Neural progenitor cell (in vitro differentiated cells): ENCODE data around the gene SSBP3. TPM values are rescaled to one million over a fixed set of nuclear protein-coding genes. Genes with fewer than 3 reads are reported as not detected.

ENCODE experiments used
- DNase-seq: peaks from one replicate; pipeline ENCODE4 v3.0.0-alpha.2; 2016; ENCODE audit warnings: low spot score
- H2AFZ ChIP-seq: fragments of 200-600 bp; sonication (generic); replicated peaks from 2 replicates; pipeline ENCODE4 v1.6.1; 2016; ENCODE audit warnings: antibody characterized with exemption
- H3F3A ChIP-seq: fragments of 200-600 bp; sonication (generic); 2 replicates; pipeline ENCODE4 v1.6.1; 2016; ENCODE audit warnings: antibody characterized with exemption, low read depth
- H3K27ac ChIP-seq: fragments of 200-600 bp; sonication (generic); 2 replicates; pipeline ENCODE4 v1.5.1; 2016; ENCODE audit warnings: mild to moderate bottlenecking
- H3K27me3 ChIP-seq: fragments of 200-600 bp; sonication (generic); 2 replicates; pipeline ENCODE4 v1.6.1; 2016; ENCODE audit warnings: mild to moderate bottlenecking, moderate library complexity
- H3K36me3 ChIP-seq: fragments of 200-600 bp; sonication (generic); 2 replicates; pipeline ENCODE4 v1.5.1; 2016
- H3K4me1 ChIP-seq: fragments of 200-600 bp; sonication (generic); 2 replicates; pipeline ENCODE4 v1.6.1; 2016; ENCODE audit warnings: mixed run types
- H3K4me2 ChIP-seq: fragments of 200-600 bp; sonication (generic); 2 replicates; pipeline ENCODE4 v1.6.1; 2016
- H3K4me3 ChIP-seq: fragments of 200-600 bp; sonication (generic); 2 replicates; pipeline ENCODE4 v1.5.1; 2016
- H3K79me2 ChIP-seq: fragments of 200-600 bp; sonication (generic); 2 replicates; pipeline ENCODE4 v1.6.1; 2016; ENCODE audit warnings: low read depth
- H3K9ac ChIP-seq: fragments of 200-600 bp; sonication (generic); 2 replicates; pipeline ENCODE4 v1.6.1; 2016
- H3K9me3 ChIP-seq: fragments of 200-600 bp; sonication (generic); 2 replicates; pipeline ENCODE4 v1.5.1; 2016; ENCODE audit warnings: low read depth
- H4K20me1 ChIP-seq: fragments of 200-600 bp; sonication (generic); 2 replicates; pipeline ENCODE4 v1.6.1; 2016; ENCODE audit warnings: low read depth
- H3K27ac Mint-ChIP-seq: 3 replicates; pipeline ENCODE4 v1.8.0; 2021; ENCODE audit warnings: mixed read lengths
- H3K27me3 Mint-ChIP-seq: 2 replicates; pipeline ENCODE4 v1.8.0; 2022; ENCODE audit warnings: low read depth, mild to moderate bottlenecking, inconsistent platforms, moderate library complexity, mixed read lengths; ENCODE audit not compliant: insufficient read depth
- H3K36me3 Mint-ChIP-seq: 3 replicates; pipeline ENCODE4 v1.8.0; 2021; ENCODE audit warnings: mixed read lengths
- H3K4me1 Mint-ChIP-seq: 3 replicates; pipeline ENCODE4 v1.8.0; 2021; ENCODE audit warnings: mixed read lengths
- H3K4me3 Mint-ChIP-seq: 3 replicates; pipeline ENCODE4 v1.8.0; 2021; ENCODE audit warnings: mild to moderate bottlenecking, moderate library complexity, mixed read lengths
- H3K9me3 Mint-ChIP-seq: 3 replicates; pipeline ENCODE4 v1.8.0; 2020; ENCODE audit warnings: mixed read lengths
- CTCF ChIP-seq: fragments of 200-600 bp; sonication (generic); IDR thresholded peaks from 2 replicates; pipeline ENCODE4 v1.5.1; 2017; ENCODE audit warnings: antibody characterized with exemption, mild to moderate bottlenecking
- EZH2 ChIP-seq: fragments of 200-600 bp; sonication (generic); IDR thresholded peaks from 2 replicates; pipeline ENCODE4 v1.6.1; 2017; ENCODE audit warnings: antibody characterized with exemption, mild to moderate bottlenecking, moderate library complexity
- EZH2phosphoT487 ChIP-seq: fragments of 200-600 bp; sonication (generic); IDR thresholded peaks from 2 replicates; pipeline ENCODE4 v1.6.1; 2017; ENCODE audit warnings: antibody characterized with exemption
- total RNA-seq: library from RNA; depleted of rRNA; stranded (reverse); fragments of >200 nt; gene quantifications from 2 replicates; pipeline ENCODE4 v1.2.3, GENCODE V29; 2015; ENCODE audit warnings: low replicate concordance

Gene SSBP3
- total RNA-seq, 1 donor from 2014 or later = 53.0 TPM

GRCh38 chr1:54378157-54378873, 27.9 kb downstream of the SSBP3 start:
- H3K9ac ChIP-seq = no peak overlapping the region
- peaks cover 91% of the 10 kb centered on the region for H3K79me2 ChIP-seq
- H3K4me2 ChIP-seq = peak overlapping the region; percentile 73
- peak overlapping the region; percentile 97 for H3K27ac Mint-ChIP-seq
- H3K36me3 Mint-ChIP-seq = peaks cover 20% of the 10 kb centered on the region
- TF ChIP-seq CTCF (no peak), EZH2phosphoT487 (no peak), EZH2 (no peak)
- no peaks in the 10 kb centered on the region for H3K36me3 ChIP-seq
- H2AFZ ChIP-seq = no peak overlapping the region
- H3F3A ChIP-seq = peaks cover 36% of the 10 kb centered on the region
- H3K27me3 Mint-ChIP-seq = peaks cover 10% of the 10 kb centered on the region
- H3K4me1 Mint-ChIP-seq = peaks cover 75% of the 10 kb centered on the region
- H3K9me3 ChIP-seq = no peaks in the 10 kb centered on the region
- H3K4me1 ChIP-seq = peaks cover 67% of the 10 kb centered on the region
- no peaks in the 10 kb centered on the region for H3K9me3 Mint-ChIP-seq
- peak; percentile 95 for DNase-seq
- H3K4me3 ChIP-seq = peak overlapping the region; percentile 32
- peaks cover 92% of the 10 kb centered on the region for H4K20me1 ChIP-seq
- peak overlapping the region; percentile 14 for H3K4me3 Mint-ChIP-seq
- H3K27ac ChIP-seq = peak overlapping the region; percentile 92
- H3K27me3 ChIP-seq = no peaks in the 10 kb centered on the region

- H2AFZ ChIP-seq = no peak overlapping the region
- Mint-ChIP-seq H3K27me3 (peaks cover 10% of the 10 kb centered on the region), H3K4me3 (no peak overlapping the region), H3K27ac (peak overlapping the region; percentile 97), H3K4me1 (peaks cover 85% of the 10 kb centered on the region), H3K9me3 (no peaks in the 10 kb centered on the region), H3K36me3 (peaks cover 22% of the 10 kb centered on the region)
- DNase-seq = no peak
- H3K27ac ChIP-seq = no peak overlapping the region
- peaks cover 92% of the 10 kb centered on the region for H4K20me1 ChIP-seq
- H3K4me2 ChIP-seq = peak overlapping the region; percentile 73
- H3K27me3 ChIP-seq = no peaks in the 10 kb centered on the region
- TF ChIP-seq CTCF = no peak
- TF ChIP-seq EZH2 = no peak
- no peak for TF ChIP-seq EZH2phosphoT487
- no peaks in the 10 kb centered on the region for H3K9me3 ChIP-seq
- H3K79me2 ChIP-seq = peaks cover 91% of the 10 kb centered on the region
- no peak overlapping the region for H3K9ac ChIP-seq
- no peaks in the 10 kb centered on the region for H3K36me3 ChIP-seq
- H3K4me3 ChIP-seq = no peak overlapping the region
- peaks cover 36% of the 10 kb centered on the region for H3F3A ChIP-seq
- H3K4me1 ChIP-seq = peaks cover 70% of the 10 kb centered on the region
These were observed 29.0 kb downstream of the SSBP3 start for GRCh38 chr1:54377040-54377691.

GRCh38 chr1:54376430-54377039, 29.7 kb downstream of the SSBP3 start:
- H3K4me2 ChIP-seq = peak overlapping the region; percentile 17

More at GRCh38 chr1:54376430-54377039, 29.7 kb downstream of the SSBP3 start:
- Histone ChIP-seq H3K36me3 (no peaks in the 10 kb centered on the region), H3K27me3 (no peaks in the 10 kb centered on the region), H3K27ac (no peak overlapping the region), H2AFZ (no peak overlapping the region), H3K9me3 (no peaks in the 10 kb centered on the region), H3K79me2 (peaks cover 91% of the 10 kb centered on the region), H4K20me1 (peaks cover 92% of the 10 kb centered on the region), H3F3A (peaks cover 36% of the 10 kb centered on the region), H3K9ac (no peak overlapping the region), H3K4me3 (no peak overlapping the region), H3K4me1 (peaks cover 70% of the 10 kb centered on the region)
- Mint-ChIP-seq H3K4me3 (no peak overlapping the region), H3K9me3 (no peaks in the 10 kb centered on the region), H3K36me3 (peaks cover 23% of the 10 kb centered on the region), H3K4me1 (peaks cover 87% of the 10 kb centered on the region), H3K27me3 (peaks cover 9% of the 10 kb centered on the region), H3K27ac (peak overlapping the region; percentile 70)
- DNase-seq = no peak
- TF ChIP-seq EZH2 (no peak), CTCF (no peak), EZH2phosphoT487 (no peak)
